H9 (cell line): ENCODE data around the gene MOCS1. TPM values are rescaled to one million over a fixed set of nuclear protein-coding genes. Genes with fewer than 3 reads are reported as not detected.

ENCODE experiments used
- DNase-seq: peaks from one replicate; pipeline ENCODE4 v3.0.0-alpha.2; 2017
- H2AFZ ChIP-seq: one replicate; pipeline ENCODE4 v1.6.1; 2013; ENCODE audit warnings: mild to moderate bottlenecking, low read length, control low read depth, moderate library complexity
- H2AK5ac ChIP-seq: 2 replicates; pipeline ENCODE4 v1.6.1; 2013; ENCODE audit warnings: low read length, control low read depth, mixed read lengths; ENCODE audit not compliant: insufficient read length
- H2BK120ac ChIP-seq: one replicate; pipeline ENCODE4 v1.6.1; 2013; ENCODE audit warnings: low read depth, mild to moderate bottlenecking, low read length, control low read depth, inconsistent platforms; ENCODE audit not compliant: poor library complexity, severe bottlenecking
- H2BK12ac ChIP-seq: 2 replicates; pipeline ENCODE4 v1.6.1; 2013; ENCODE audit warnings: low read length, control low read depth, mixed read lengths, low read depth; ENCODE audit not compliant: insufficient read length
- H2BK15ac ChIP-seq: 2 replicates; pipeline ENCODE4 v1.6.1; 2013; ENCODE audit warnings: low read depth, low read length, control low read depth
- H2BK20ac ChIP-seq: one replicate; pipeline ENCODE4 v1.6.1; 2013; ENCODE audit warnings: low read depth, mild to moderate bottlenecking, low read length, control low read depth, inconsistent platforms; ENCODE audit not compliant: poor library complexity, severe bottlenecking
- H2BK5ac ChIP-seq: 2 replicates; pipeline ENCODE4 v1.6.1; 2013; ENCODE audit warnings: low read length, control low read depth, mixed read lengths; ENCODE audit not compliant: insufficient read length
- H3K14ac ChIP-seq: 2 replicates; pipeline ENCODE4 v1.6.1; 2013; ENCODE audit warnings: low read length, control low read depth; ENCODE audit not compliant: insufficient read depth
- H3K18ac ChIP-seq: 2 replicates; pipeline ENCODE4 v1.6.1; 2013; ENCODE audit warnings: low read depth, mild to moderate bottlenecking, mixed read lengths, low read length, control low read depth; ENCODE audit not compliant: insufficient read length
- H3K23ac ChIP-seq: 2 replicates; pipeline ENCODE4 v1.6.1; 2013; ENCODE audit warnings: low read length, control low read depth, mixed read lengths, low read depth; ENCODE audit not compliant: insufficient read length
- H3K23me2 ChIP-seq: 2 replicates; pipeline ENCODE4 v1.6.1; 2013; ENCODE audit warnings: low read depth, mild to moderate bottlenecking, mixed read lengths, low read length, control low read depth; ENCODE audit not compliant: insufficient read length, poor library complexity, severe bottlenecking
- H3K27ac ChIP-seq: 2 replicates; pipeline ENCODE4 v1.5.1; 2013; ENCODE audit warnings: low read length, control low read depth, mixed read lengths, low read depth; ENCODE audit not compliant: insufficient read length
- H3K27me3 ChIP-seq: 2 replicates; pipeline ENCODE4 v1.6.1; 2013; ENCODE audit warnings: low read length, control low read depth, inconsistent platforms; ENCODE audit not compliant: insufficient read depth
- H3K4ac ChIP-seq: 2 replicates; pipeline ENCODE4 v1.6.1; 2013; ENCODE audit warnings: low read depth, mild to moderate bottlenecking, control low read depth, inconsistent platforms, low read length, moderate library complexity
- H3K4me1 ChIP-seq: 2 replicates; pipeline ENCODE4 v1.6.1; 2013; ENCODE audit warnings: low read length, control low read depth, inconsistent platforms; ENCODE audit not compliant: insufficient read depth
- H3K4me2 ChIP-seq: 2 replicates; pipeline ENCODE4 v1.6.1; 2013; ENCODE audit warnings: low read length, control low read depth, mixed read lengths; ENCODE audit not compliant: insufficient read length, insufficient read depth
- H3K56ac ChIP-seq: 2 replicates; pipeline ENCODE4 v1.6.1; 2013; ENCODE audit warnings: low read depth, mild to moderate bottlenecking, mixed read lengths, low read length, control low read depth; ENCODE audit not compliant: insufficient read length
- H3K79me1 ChIP-seq: 2 replicates; pipeline ENCODE4 v1.6.1; 2013; ENCODE audit warnings: low read depth, mild to moderate bottlenecking, moderate library complexity, low read length, control low read depth, inconsistent platforms; ENCODE audit not compliant: insufficient read depth, poor library complexity, severe bottlenecking
- H3K79me2 ChIP-seq: 2 replicates; pipeline ENCODE4 v1.6.1; 2013; ENCODE audit warnings: low read length, control low read depth, inconsistent platforms; ENCODE audit not compliant: insufficient read depth
- H3K9ac ChIP-seq: 2 replicates; pipeline ENCODE4 v1.6.1; 2013; ENCODE audit warnings: low read length, control low read depth, mixed read lengths; ENCODE audit not compliant: insufficient read length; ENCODE audit errors: extremely low read depth
- H3K9me3 ChIP-seq: one replicate; pipeline ENCODE4 v1.6.1; 2013; ENCODE audit warnings: low read depth, low read length, inconsistent platforms; ENCODE audit not compliant: control insufficient read depth
- H3T11ph ChIP-seq: one replicate; pipeline ENCODE4 v1.6.1; 2013; ENCODE audit warnings: mild to moderate bottlenecking, low read length, control low read depth, inconsistent platforms
- H4K20me1 ChIP-seq: one replicate; pipeline ENCODE4 v1.6.1; 2013; ENCODE audit not compliant: control insufficient read depth, insufficient read length, insufficient read depth
- H4K5ac ChIP-seq: 2 replicates; pipeline ENCODE4 v1.6.1; 2013; ENCODE audit warnings: low read depth, mild to moderate bottlenecking, mixed read lengths, low read length, control low read depth; ENCODE audit not compliant: insufficient read length
- H4K8ac ChIP-seq: replicated peaks from 2 replicates; pipeline ENCODE4 v1.6.1; 2013; ENCODE audit warnings: low read length, control low read depth, mixed read lengths, low read depth; ENCODE audit not compliant: insufficient read length
- H4K91ac ChIP-seq: 2 replicates; pipeline ENCODE4 v1.6.1; 2013; ENCODE audit warnings: low read depth, mild to moderate bottlenecking, moderate library complexity, mixed read lengths, low read length, control low read depth; ENCODE audit not compliant: insufficient read length
- H3K27ac Mint-ChIP-seq, 3 experiments: 2 replicates in 2 of 3; 3 replicates in 1 of 3; pipeline ENCODE4 v1.8.0; 2020 to 2021; ENCODE audit warnings: mixed read lengths in 3 of 3, mild to moderate bottlenecking in 1 of 3, moderate library complexity in 1 of 3
- H3K27me3 Mint-ChIP-seq: 2 replicates; pipeline ENCODE4 v1.8.0; 2021; ENCODE audit warnings: low read depth, mild to moderate bottlenecking, moderate library complexity, mixed read lengths
- H3K36me3 Mint-ChIP-seq, 3 experiments: 2 replicates in 2 of 3; 3 replicates in 1 of 3; pipeline ENCODE4 v1.8.0; 2020 to 2021; ENCODE audit warnings: low read depth in 3 of 3, mixed read lengths in 3 of 3; ENCODE audit not compliant: insufficient read depth in 1 of 3
- H3K4me1 Mint-ChIP-seq, 2 experiments: 2 replicates each; pipeline ENCODE4 v1.8.0; 2020; ENCODE audit warnings: mixed read lengths in 2 of 2
- H3K4me3 Mint-ChIP-seq, 2 experiments: 2 replicates in 1 of 2; 3 replicates in 1 of 2; pipeline ENCODE4 v1.8.0; 2020 to 2021; ENCODE audit warnings: mild to moderate bottlenecking in 2 of 2, mixed read lengths in 2 of 2, moderate library complexity in 1 of 2
- H3K9me3 Mint-ChIP-seq, 2 experiments: 2 replicates in 1 of 2; 3 replicates in 1 of 2; pipeline ENCODE4 v1.8.0; 2020; ENCODE audit warnings: mild to moderate bottlenecking in 2 of 2, mixed read lengths in 2 of 2, moderate library complexity in 1 of 2
- CTCF ChIP-seq: fragments of 200-600 bp; sonication (generic); conservative IDR thresholded peaks from 3 replicates; pipeline ENCODE4 v1.8.0; 2021; ENCODE audit warnings: antibody characterized with exemption, mild to moderate bottlenecking
- WGBS: extraction: QIAGEN DNeasy Blood & Tissue Kit; methylation state at CpG from one replicate; pipeline ENCODE4 v1.1.7; 2013; ENCODE audit warnings: missing lambda C conversion rate, low lambda C conversion rate, mixed read lengths; ENCODE audit not compliant: insufficient read length; ENCODE audit errors: extremely low coverage; 5-methylcytosine and 5-hydroxymethylcytosine counted together
- total RNA-seq: library from RNA; stranded (reverse); gene quantifications from 2 replicates; pipeline ENCODE4 v1.2.1, GENCODE V29; 2021

MOCS1 gene
- total RNA-seq, 1 experiment from 2014 or later = 15.2 TPM

GRCh38 chr6:39909701-39910100 lies 24.6 kb downstream of the MOCS1 start:
- H3K27ac Mint-ChIP-seq = peak overlapping the region in 2 of 3 experiments; percentile 39 to 49; a peak in 2 of 7 replicates
- peaks cover 26 to 51% (median 34%) of the 10 kb centered on the region in 3 experiments for H3K36me3 Mint-ChIP-seq
- Histone ChIP-seq H2BK20ac (no peak overlapping the region), H3K14ac (no peak overlapping the region), H3K9me3 (no peaks in the 10 kb centered on the region), H3K4me1 (no peaks in the 10 kb centered on the region), H2BK5ac (no peak overlapping the region), H3K23ac (no peak overlapping the region), H3K4me2 (no peak overlapping the region), H4K20me1 (no peaks in the 10 kb centered on the region), H3K9ac (no peak overlapping the region), H4K5ac (no peak overlapping the region), H2BK15ac (no peak overlapping the region), H2AFZ (no peak overlapping the region), H4K8ac (no peak overlapping the region), H3K56ac (no peak overlapping the region), H3T11ph (no peak overlapping the region), H3K79me1 (no peaks in the 10 kb centered on the region), H2BK12ac (no peak overlapping the region), H2BK120ac (no peak overlapping the region), H3K27ac (no peak overlapping the region), H3K23me2 (no peaks in the 10 kb centered on the region), H2AK5ac (no peak overlapping the region), H3K79me2 (no peaks in the 10 kb centered on the region; the same call in 1 of the 2 replicates), H3K4ac (no peak overlapping the region), H4K91ac (no peak overlapping the region), H3K18ac (no peak overlapping the region), H3K27me3 (no peaks in the 10 kb centered on the region; the same call in 1 of the 2 replicates)
- no CpG with 5 or more reads among the region's 5 CpGs for WGBS
- no peak for DNase-seq
- H3K27me3 Mint-ChIP-seq = no peaks in the 10 kb centered on the region
- no peak for TF ChIP-seq CTCF
- H3K4me3 Mint-ChIP-seq = no peak overlapping the region
- peaks cover 5 to 6% of the 10 kb centered on the region in 2 experiments; a peak in 2 of 4 replicates for H3K4me1 Mint-ChIP-seq
- no peaks in the 10 kb centered on the region for H3K9me3 Mint-ChIP-seq
